NT2/D1 (cell line): ENCODE measurements around the gene SIRT2.
"Not testable (repeated sequence)": the region's sequence is repeated elsewhere in the genome, so short reads cannot be mapped to it uniquely, and the experiment has no call there.

Source experiments
- DNase-seq: peaks from one replicate; pipeline ENCODE4 v3.0.0-alpha.2; 2011; ENCODE audit warnings: low read depth, low spot score
- H3K27me3 ChIP-seq: 2 replicates; pipeline ENCODE4 v1.6.0; 2011; ENCODE audit warnings: mild to moderate bottlenecking; ENCODE audit not compliant: insufficient read length, insufficient read depth
- H3K36me3 ChIP-seq: 2 replicates; pipeline ENCODE4 v1.6.1; 2011; ENCODE audit warnings: mild to moderate bottlenecking, low read length, mixed read lengths; ENCODE audit not compliant: insufficient read depth, insufficient read length
- H3K4me1 ChIP-seq: 2 replicates; pipeline ENCODE4 v1.5.1; 2011; ENCODE audit not compliant: insufficient read depth, insufficient read length
- H3K4me3 ChIP-seq: 2 replicates; pipeline ENCODE4 v1.5.1; 2011; ENCODE audit warnings: low read depth; ENCODE audit not compliant: insufficient read length
- H3K9ac ChIP-seq: 2 replicates; pipeline ENCODE4 v1.6.0; 2011; ENCODE audit warnings: low read depth; ENCODE audit not compliant: insufficient read length
- H3K9me3 ChIP-seq: 2 replicates; pipeline ENCODE4 v1.5.1; 2011; ENCODE audit warnings: mild to moderate bottlenecking, low read length; ENCODE audit not compliant: insufficient read depth
- SUZ12 ChIP-seq: IDR thresholded peaks from 2 replicates; pipeline ENCODE4 v1.6.1; 2011; ENCODE audit not compliant: insufficient read length, insufficient read depth; ENCODE audit errors: extremely low read depth
- YY1 ChIP-seq: IDR thresholded peaks from 2 replicates; pipeline ENCODE4 v1.6.1; 2011; ENCODE audit not compliant: insufficient read length, insufficient read depth
- ZNF274 ChIP-seq: IDR thresholded peaks from 2 replicates; pipeline ENCODE4 v1.6.1; 2011; ENCODE audit warnings: mild to moderate bottlenecking, low read depth, low read length

The SIRT2 gene

GRCh38 chr19:38891771-38892170 is 7.6 kb downstream of the SIRT2 start:
- no peak overlapping the region for H3K4me3 ChIP-seq
- no peaks in the 10 kb centered on the region for H3K4me1 ChIP-seq
- H3K9me3 ChIP-seq, result no peaks in the 10 kb centered on the region
- TF ChIP-seq SUZ12 (no peak), ZNF274 (no peak), YY1 (no peak)
- no peaks in the 10 kb centered on the region for H3K27me3 ChIP-seq
- peaks cover 4% of the 10 kb centered on the region for H3K36me3 ChIP-seq
- no peak for DNase-seq
- no peak overlapping the region for H3K9ac ChIP-seq

- Histone ChIP-seq H3K36me3 (peaks cover 4% of the 10 kb centered on the region), H3K9me3 (no peaks in the 10 kb centered on the region), H3K4me3 (no peak overlapping the region), H3K9ac (peak overlapping the region; percentile 10), H3K4me1 (no peaks in the 10 kb centered on the region), H3K27me3 (no peaks in the 10 kb centered on the region)
- DNase-seq, result no peak
- TF ChIP-seq YY1 (no peak), ZNF274 (no peak), SUZ12 (no peak)
Observed at GRCh38 chr19:38890686-38891085, 8.7 kb downstream of the SIRT2 start.

- Histone ChIP-seq H3K36me3 (peaks cover 4% of the 10 kb centered on the region), H3K9ac (no peak overlapping the region), H3K9me3 (no peaks in the 10 kb centered on the region), H3K4me1 (no peaks in the 10 kb centered on the region), H3K4me3 (no peak overlapping the region), H3K27me3 (no peaks in the 10 kb centered on the region)
- no peak for DNase-seq
- TF ChIP-seq YY1 (no peak), SUZ12 (no peak), ZNF274 (no peak)
Observed at GRCh38 chr19:38889803-38890202, 9.6 kb downstream of the SIRT2 start.

- no peaks in the 10 kb centered on the region for H3K9me3 ChIP-seq
- H3K36me3 ChIP-seq, result peaks cover 4% of the 10 kb centered on the region
- no peaks in the 10 kb centered on the region for H3K27me3 ChIP-seq
- H3K9ac ChIP-seq, result no peak overlapping the region
- H3K4me1 ChIP-seq, result no peaks in the 10 kb centered on the region
- DNase-seq, result no peak
- TF ChIP-seq SUZ12, result no peak
- H3K4me3 ChIP-seq, result no peak overlapping the region
Observed at GRCh38 chr19:38888876-38889275, 10.5 kb downstream of the SIRT2 start.

- H3K36me3 ChIP-seq, H3K4me1 ChIP-seq, H3K9ac ChIP-seq, H3K9me3 ChIP-seq, H3K4me3 ChIP-seq, H3K27me3 ChIP-seq, DNase-seq: not testable (repeated sequence)
Observed at GRCh38 chr19:38884691-38885090, 14.7 kb downstream of the SIRT2 start.

- Histone ChIP-seq H3K4me1 (peaks cover 8% of the 10 kb centered on the region), H3K27me3 (no peaks in the 10 kb centered on the region), H3K9me3 (no peaks in the 10 kb centered on the region), H3K9ac (no peak overlapping the region), H3K36me3 (no peaks in the 10 kb centered on the region), H3K4me3 (no peak overlapping the region)
- no peak for DNase-seq
- TF ChIP-seq SUZ12 (no peak), YY1 (no peak), ZNF274 (no peak)
Observed at GRCh38 chr19:38883286-38883685, 16.1 kb downstream of the SIRT2 start.

GRCh38 chr19:38880882-38881609 is 18.4 kb downstream of the SIRT2 start:
- TF ChIP-seq ZNF274 (no peak), YY1 (no peak), SUZ12 (no peak)
- no peaks in the 10 kb centered on the region for H3K36me3 ChIP-seq
- no peak for DNase-seq

More at GRCh38 chr19:38880882-38881609, 18.4 kb downstream of the SIRT2 start:
- H3K4me3 ChIP-seq, result no peak overlapping the region
- H3K4me1 ChIP-seq, result peaks cover 9% of the 10 kb centered on the region
- H3K9ac ChIP-seq, result no peak overlapping the region
- no peaks in the 10 kb centered on the region for H3K27me3 ChIP-seq
- no peaks in the 10 kb centered on the region for H3K9me3 ChIP-seq
